Stimulated activated CD4-positive, alpha-beta T cell treated with anti-CD3 and anti-CD28 coated beads, TNF-alpha, amount 100 ng/mL, for 48 hours (primary cell): ENCODE data around the gene ZNF366.

Source experiments
- DNase-seq, 3 donors: peaks; one replicate each; pipeline ENCODE4 v3.0.0-alpha.2; 2020; ENCODE audit warnings: low read depth in 3 of 3

The ZNF366 gene

GRCh38 chr5:72465066-72465465, 42.1 kb downstream of the ZNF366 start:
- no peak for DNase-seq

- no peak for DNase-seq
These were observed 43.1 kb downstream of the ZNF366 start for GRCh38 chr5:72464071-72464470.

DNA sequence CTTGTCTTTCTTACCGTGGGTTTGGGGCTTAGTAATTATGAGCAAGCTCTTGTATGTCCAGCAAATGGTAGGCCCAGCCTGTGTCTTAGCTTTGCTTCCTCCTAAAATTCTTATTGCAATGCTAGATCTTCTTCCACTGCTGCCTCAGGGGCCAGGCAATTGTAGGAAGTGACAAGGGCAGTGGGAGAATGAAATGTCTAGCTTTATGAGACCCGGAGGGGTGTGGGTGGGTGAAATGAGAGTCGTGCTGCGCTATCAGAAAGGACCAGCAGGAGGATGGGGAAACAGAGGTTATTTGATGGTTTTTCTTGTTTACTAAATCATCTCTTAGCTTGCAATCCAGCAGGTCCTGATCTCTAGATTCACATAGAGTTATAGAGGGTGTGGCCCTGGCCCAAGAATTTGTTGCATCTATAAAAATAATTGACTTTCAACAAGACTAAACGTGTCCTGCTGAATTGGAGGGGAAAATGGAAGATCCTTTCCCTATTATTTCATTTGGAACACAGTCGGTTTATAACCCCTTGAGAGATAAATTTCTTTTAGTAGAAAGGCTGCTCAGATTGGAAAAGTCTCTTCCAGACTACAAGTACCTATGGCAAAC, 43.7 kb downstream of the ZNF366 start:
- DNase-seq: no peak

DNA sequence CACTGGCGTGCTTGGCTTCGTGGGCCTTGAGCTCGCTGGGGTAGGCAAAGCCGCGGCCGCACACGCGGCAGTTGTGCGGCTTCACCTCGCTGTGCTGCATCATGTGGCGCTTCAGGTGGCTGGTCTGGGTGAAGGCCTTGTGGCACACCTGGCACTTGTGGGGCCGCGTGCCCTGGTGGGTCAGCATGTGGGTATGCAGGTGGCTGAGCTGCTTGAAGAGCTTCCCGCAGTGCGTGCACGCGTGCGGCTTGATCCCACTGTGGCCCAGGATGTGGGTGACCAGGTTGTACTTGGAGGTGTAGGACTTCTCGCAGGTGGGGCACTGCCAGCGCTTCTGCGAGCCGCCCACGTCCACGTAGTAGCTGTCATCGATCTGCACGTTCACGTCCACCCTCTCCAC, 46.8 kb downstream of the ZNF366 start:
- no peak for DNase-seq

DNA sequence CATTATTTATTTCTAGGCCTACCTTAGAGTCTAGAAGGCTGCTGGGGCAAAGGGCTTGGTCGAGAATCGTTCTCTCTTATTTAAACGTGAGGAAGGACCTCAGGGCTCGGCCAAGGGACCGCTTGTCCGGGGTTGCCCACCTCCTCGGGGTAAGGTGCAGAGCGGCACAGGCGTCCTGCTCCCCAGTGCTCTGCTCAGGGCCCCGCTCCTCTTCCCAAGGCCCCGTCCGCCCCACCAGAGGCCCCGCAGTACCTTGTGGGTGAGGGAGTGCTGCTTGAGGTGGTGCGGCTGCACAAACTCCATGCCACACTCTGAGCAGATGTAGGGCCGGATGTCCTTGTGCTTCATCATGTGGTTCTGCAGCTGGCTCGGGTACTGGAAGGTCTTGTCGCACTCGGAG, 47.3 kb downstream of the ZNF366 start:
- DNase-seq: no peak

GRCh38 chr5:72459089-72459661, 48.0 kb downstream of the ZNF366 start:
- no peak for DNase-seq

DNA sequence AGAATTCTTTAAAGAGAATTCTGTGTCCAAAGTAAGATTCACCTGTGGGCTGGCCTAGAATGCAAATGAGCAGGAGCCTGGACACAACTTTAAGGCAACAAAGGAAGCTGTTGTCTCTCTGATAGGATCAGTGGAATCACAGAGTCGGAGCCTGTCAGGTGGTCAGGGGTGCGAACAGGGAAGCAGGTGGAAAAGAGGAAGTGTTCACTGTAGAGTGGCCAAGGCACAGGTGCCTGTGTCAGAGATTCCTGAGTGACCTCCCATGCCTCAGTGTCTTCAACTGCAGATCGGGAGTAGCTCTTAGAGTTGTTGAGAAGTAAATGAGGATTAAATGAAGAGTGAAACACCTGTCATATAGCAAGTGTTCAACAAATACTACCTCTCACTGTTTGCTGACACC, 48.8 kb downstream of the ZNF366 start:
- no peak for DNase-seq

- DNase-seq: no peak
These were observed 49.7 kb downstream of the ZNF366 start for GRCh38 chr5:72457491-72457890.

DNA sequence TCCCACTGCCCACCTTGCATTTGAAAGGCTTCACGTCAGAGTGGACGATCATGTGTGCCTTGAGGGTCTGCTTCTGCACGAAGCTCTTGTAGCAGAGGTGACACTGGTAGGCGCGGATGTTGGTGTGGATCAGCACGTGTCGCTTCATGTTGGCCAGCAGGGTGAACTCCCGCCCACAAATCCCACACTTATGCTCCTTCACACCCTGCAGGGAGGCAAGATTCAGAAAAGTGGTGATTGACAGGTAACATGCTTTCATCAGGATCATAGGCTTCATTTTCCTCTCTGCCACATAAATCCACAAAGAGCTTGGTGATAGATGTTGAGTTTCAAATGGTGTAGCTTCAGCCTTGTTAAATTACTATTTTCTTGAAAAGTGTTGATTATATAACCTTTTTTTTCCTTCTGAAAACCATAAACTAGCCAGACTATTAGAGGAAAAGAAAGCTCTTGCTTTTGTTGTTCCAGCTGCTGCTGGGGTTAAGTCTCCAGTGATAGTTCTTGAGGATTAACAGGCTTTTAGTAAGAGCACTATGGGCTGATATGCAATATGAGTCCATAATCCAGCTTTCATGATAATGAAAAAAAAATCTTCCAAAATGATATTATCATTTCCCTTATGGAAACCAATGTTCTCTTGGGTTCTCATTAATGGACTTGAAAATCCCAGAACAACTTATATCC, 50.7 kb downstream of the ZNF366 start:
- no peak for DNase-seq

- no peak for DNase-seq
These were observed 51.7 kb downstream of the ZNF366 start for GRCh38 chr5:72455476-72455875.

- no peak for DNase-seq
These were observed 52.2 kb downstream of the ZNF366 start for GRCh38 chr5:72454996-72455395.

DNA sequence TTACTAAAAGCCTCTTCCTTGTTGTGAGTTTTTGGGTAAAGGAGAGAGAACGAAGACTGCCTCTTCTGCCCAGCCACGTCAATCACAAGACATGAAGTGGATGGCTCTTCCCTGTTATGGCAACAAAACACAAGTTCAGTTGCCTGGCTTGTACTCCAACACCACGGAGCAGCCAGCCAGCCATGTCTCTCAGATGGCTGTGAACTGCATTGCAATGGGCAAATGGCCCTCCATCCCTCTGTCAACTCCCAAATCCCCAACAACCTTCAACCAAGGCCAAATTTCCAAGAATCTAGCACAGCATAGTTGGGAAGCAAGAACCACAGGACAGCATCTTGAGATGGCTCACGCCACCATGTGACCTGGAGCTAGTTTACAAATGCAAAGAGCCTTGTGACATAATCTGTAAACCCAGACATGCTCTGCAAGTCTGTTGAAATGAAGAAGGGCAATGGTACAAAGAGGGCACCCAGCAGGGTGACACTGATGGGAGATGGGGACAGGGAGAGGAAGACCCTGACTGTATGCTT, 53.9 kb downstream of the ZNF366 start:
- no peak for DNase-seq

- DNase-seq: no peak
These were observed 54.5 kb downstream of the ZNF366 start for GRCh38 chr5:72452515-72453245.

GRCh38 chr5:72451741-72452505, 55.3 kb downstream of the ZNF366 start:
- no peak for DNase-seq

DNA sequence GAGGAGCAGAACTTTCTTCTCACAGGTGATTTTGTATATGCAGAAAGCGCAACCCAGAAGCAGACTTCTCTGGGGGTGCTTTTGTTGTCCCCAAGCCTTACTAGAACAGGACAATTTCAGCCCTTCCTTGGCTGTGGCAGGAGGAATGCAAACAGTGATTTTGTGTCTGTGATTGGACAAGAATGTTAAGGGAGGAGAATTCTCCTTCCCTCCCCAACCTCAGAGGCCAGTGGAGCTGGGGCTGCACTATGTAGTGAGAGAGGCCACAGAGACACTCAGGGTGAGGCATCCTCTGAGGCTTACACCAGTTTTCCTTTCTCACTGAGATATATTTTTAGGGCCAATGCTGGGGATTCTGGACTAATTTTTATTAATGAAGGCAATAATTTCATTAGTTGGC, 58.8 kb downstream of the ZNF366 start:
- no peak for DNase-seq

DNA sequence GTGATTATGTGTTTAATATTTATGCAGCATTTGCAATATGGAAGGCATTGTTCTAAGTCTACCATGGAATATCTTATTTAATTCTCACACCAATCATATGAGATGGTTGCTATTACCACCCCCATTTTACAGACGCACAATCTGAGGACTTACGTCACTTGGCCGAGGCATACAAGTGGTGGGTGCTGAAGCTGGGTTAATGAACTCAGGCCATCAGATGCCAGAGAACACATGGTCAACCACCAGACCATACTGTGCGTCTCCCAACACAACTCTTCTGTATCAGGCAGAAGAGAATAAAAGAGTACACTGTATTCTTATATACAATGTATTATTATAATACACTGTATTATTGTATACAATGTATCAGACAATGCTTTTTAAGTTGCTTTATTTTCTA, 59.5 kb downstream of the ZNF366 start:
- no peak for DNase-seq

DNA sequence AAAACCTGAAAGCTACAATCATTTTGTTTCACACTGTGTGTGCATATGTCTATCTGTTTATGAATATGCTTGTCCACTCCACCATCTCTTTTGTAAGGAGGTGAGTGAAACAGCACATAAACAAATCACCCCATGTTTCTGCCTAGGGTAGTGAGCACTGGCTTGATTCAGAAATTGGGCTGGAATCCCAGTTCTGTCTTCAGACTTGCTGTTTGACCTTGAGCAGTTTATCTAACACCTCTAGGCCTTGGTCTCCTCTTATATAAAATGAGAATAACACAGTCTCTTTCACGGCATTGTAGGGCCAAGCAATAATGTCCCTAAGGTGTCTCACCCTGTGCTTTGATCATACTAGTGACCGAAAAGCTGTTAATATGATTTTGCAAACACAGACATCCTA, 61.2 kb downstream of the ZNF366 start:
- DNase-seq: no peak

GRCh38 chr5:72443883-72444282, 63.3 kb downstream of the ZNF366 start:
- DNase-seq: no peak

- DNase-seq: no peak
These were observed 65.2 kb downstream of the ZNF366 start for GRCh38 chr5:72441862-72442540.

DNA sequence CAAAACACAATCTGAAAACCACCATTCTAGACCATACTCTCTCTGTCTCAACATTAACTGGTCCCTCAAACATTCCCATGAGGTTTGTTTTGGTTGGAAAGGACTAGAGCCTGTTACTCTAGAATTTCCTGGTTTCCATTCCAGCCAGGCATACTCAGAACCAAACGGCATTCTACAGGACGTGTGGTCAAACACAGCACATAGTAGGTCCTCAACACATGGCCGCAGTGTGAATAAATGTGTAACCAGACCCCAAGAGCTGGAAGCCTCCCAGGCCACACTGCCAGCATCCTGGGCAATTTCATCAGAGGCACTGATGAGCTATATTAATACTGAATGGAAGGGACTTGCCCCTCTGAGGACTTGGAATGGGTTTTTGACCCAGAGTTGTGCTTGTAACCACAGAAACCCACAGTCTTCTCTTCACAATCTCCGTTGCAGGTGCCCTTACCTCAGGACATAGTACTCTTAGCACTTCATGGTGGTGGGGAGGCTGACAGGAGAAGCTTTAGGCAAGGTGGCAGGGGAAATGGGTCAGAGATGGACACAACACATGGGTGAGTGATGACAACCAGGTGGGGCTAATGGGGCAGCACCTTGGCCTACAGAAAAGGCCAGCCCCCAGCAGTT, 66.0 kb downstream of the ZNF366 start:
- DNase-seq: no peak

DNA sequence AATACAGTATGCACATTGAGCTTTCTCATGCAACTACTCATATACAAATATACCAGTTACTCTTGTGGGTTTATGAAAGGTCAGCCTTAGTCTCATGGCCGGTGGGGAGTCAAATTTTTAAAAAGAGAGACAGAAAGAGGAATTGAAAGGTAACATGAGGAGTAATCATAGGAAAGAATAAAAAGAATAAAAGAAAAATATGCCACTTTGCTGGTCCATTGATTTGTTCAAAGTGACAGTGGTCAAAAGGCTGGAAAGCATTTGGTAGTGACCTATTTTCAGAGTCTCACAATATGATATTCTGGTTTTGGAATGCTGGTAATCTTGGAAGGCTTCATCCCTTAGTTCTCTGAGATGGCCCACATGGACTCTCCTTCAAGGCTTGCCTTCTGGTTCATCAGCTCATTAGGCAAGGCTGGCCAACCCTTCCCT, 67.0 kb downstream of the ZNF366 start:
- DNase-seq: no peak
